ENCODE data around the gene SLC38A1. TPM values are rescaled to one million over a fixed set of nuclear protein-coding genes. Genes with fewer than 3 reads are reported as not detected.

The SLC38A1 gene
- total and polyA plus RNA-seq, 2 experiments from 2014 or later = 114 to 234 TPM

- TF ChIP-seq POLR2AphosphoS5 (IDR thresholded peaks at IDR 0.05; ENCODE audit: low read depth) (no peak), CTCF (conservative IDR thresholded peaks at IDR 0.05; ENCODE audit: low read depth in 2 of 2) (no peak), NANOG (IDR thresholded peaks at IDR 0.05; ENCODE audit: borderline replicate concordance) (no peak), ZNF331 (CRISPR knock-in tag; IDR thresholded peaks at IDR 0.05; ENCODE audit: low read depth) (no peak), REST (IDR thresholded peaks at IDR 0.05; ENCODE audit: unreplicated experiment) (no peak), CREB1 (CRISPR knock-in tag; IDR thresholded peaks at IDR 0.05; ENCODE audit: low read depth) (no peak), ETS1 (IDR thresholded peaks at IDR 0.05) (no peak)
- no peak overlapping the region for H3K27ac Mint-ChIP-seq
- H3K79me2 ChIP-seq (replicated peaks; ENCODE audit: insufficient read depth) = no peaks in the 10 kb centered on the region
- no peaks in the 10 kb centered on the region for H3K36me3 ChIP-seq (ENCODE audit: insufficient read depth)
- H3K36me3 Mint-ChIP-seq (ENCODE audit: low read depth) = no peaks in the 10 kb centered on the region
- no peaks in the 10 kb centered on the region for H3K9me3 Mint-ChIP-seq
- DNase-seq (ENCODE audit: low spot score) (no peak), ATAC-seq (no peak)
- H3K4me3 ChIP-seq = no peak overlapping the region
- H3K27me3 Mint-ChIP-seq (ENCODE audit: insufficient read depth, low read depth, poor library complexity) = peaks cover 2% of the 10 kb centered on the region
- H3K4me1 Mint-ChIP-seq = no peaks in the 10 kb centered on the region
- no peaks in the 10 kb centered on the region for H3K4me1 ChIP-seq (ENCODE audit: insufficient read depth)
- H4K20me1 ChIP-seq (replicated peaks; ENCODE audit: insufficient read depth) = no peaks in the 10 kb centered on the region
- no peaks in the 10 kb centered on the region for H3K9me2 ChIP-seq (ENCODE audit: insufficient read depth)
- H3K4me3 Mint-ChIP-seq = no peak overlapping the region
- no peaks in the 10 kb centered on the region for H3K27me3 ChIP-seq (ENCODE audit: insufficient read depth)
- H3F3A ChIP-seq (replicated peaks; ENCODE audit: low read depth) = no peaks in the 10 kb centered on the region
- H3K27ac ChIP-seq (ENCODE audit: low read depth) = no peak overlapping the region
- no peak overlapping the region for H3K4me2 ChIP-seq
- H2AFZ ChIP-seq = no peak overlapping the region
These were observed 133.1 kb downstream of the SLC38A1 start for GRCh38 chr12:46135750-46136149.

GRCh38 chr12:46134852-46135251 is 134.0 kb downstream of the SLC38A1 start:
- Mint-ChIP-seq H3K4me3 (no peak overlapping the region), H3K36me3 (ENCODE audit: low read depth) (no peaks in the 10 kb centered on the region), H3K9me3 (no peaks in the 10 kb centered on the region), H3K4me1 (no peaks in the 10 kb centered on the region), H3K27ac (no peak overlapping the region), H3K27me3 (ENCODE audit: insufficient read depth, low read depth, poor library complexity) (no peaks in the 10 kb centered on the region)
- H3F3A ChIP-seq (replicated peaks; ENCODE audit: low read depth) = no peaks in the 10 kb centered on the region
- H3K4me1 ChIP-seq (ENCODE audit: insufficient read depth) = no peaks in the 10 kb centered on the region
- H2AFZ ChIP-seq = no peak overlapping the region
- no peak overlapping the region for H3K27ac ChIP-seq (ENCODE audit: low read depth)
- H3K4me2 ChIP-seq = no peak overlapping the region
- DNase-seq (ENCODE audit: low spot score) = no peak
- ATAC-seq = no peak
- H3K9me2 ChIP-seq (ENCODE audit: insufficient read depth) = no peaks in the 10 kb centered on the region
- H3K4me3 ChIP-seq = no peak overlapping the region
- H3K27me3 ChIP-seq (ENCODE audit: insufficient read depth) = no peaks in the 10 kb centered on the region
- TF ChIP-seq POLR2AphosphoS5 (IDR thresholded peaks at IDR 0.05; ENCODE audit: low read depth) = no peak
- no peak for TF ChIP-seq NANOG (IDR thresholded peaks at IDR 0.05; ENCODE audit: borderline replicate concordance)
- TF ChIP-seq REST (IDR thresholded peaks at IDR 0.05; ENCODE audit: unreplicated experiment) = no peak
- H3K79me2 ChIP-seq (replicated peaks; ENCODE audit: insufficient read depth) = no peaks in the 10 kb centered on the region
- no peaks in the 10 kb centered on the region for H4K20me1 ChIP-seq (replicated peaks; ENCODE audit: insufficient read depth)
- H3K36me3 ChIP-seq (ENCODE audit: insufficient read depth) = no peaks in the 10 kb centered on the region

Measured in GM23338 (cell line).